ENCODE data around the gene BEX1.
"Not testable (repeated sequence)": the region's sequence is repeated elsewhere in the genome, so short reads cannot be mapped to it uniquely, and the experiment has no call there.

Gene BEX1

DNA sequence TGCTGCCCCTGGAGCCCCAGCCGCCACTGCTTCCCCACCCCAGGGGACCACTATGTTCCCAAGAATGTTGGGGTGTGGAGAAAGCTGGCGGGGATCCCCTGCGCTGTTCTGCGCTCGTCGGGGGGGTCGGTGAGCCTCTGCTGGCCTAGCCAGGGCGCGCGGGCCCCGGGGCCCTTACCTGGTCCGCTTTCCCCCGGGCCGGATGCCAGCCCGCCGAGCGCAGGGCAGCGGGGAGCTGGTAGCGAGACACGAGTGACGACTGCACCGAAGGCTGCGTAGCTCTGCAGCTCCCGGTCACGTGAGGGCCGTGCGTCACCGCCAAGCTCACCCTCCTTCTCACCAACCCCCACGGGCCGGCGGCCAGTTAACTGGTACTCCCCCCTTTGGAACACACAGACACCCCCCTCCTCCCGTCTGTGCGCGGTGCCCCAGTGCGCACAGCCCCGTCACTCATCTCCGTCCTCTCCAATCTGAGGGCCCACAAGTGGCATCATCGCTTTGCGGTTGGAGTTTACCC, at the start of gene BEX1:
Gene BEX1 (minus strand): TSS at position 254 of the 517 bp plus-strand sequence. CDS start 897 bp downstream, outside the sequence.
- DNase-seq, result peak; percentile 25

DNA sequence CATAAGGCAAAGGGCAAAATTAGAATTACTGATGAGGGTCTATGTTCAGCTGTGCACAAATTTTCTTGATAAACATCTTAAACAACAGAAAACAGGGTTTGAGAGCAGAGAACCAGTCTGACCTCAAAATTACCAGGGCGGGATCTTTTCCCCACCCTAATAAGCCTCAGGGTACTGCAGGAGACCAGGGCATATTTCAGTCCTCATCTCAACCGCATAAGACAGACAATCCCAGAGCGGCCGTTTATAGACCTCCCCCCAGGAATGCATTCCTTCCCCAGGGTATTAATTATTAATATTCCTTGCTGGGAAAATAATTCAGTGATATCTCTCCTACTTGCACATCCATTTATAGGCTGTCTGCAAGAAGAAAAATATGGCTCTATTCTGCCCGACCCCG, 45.5 kb upstream of the BEX1 start:
- DNase-seq, result not testable (repeated sequence)

DNA sequence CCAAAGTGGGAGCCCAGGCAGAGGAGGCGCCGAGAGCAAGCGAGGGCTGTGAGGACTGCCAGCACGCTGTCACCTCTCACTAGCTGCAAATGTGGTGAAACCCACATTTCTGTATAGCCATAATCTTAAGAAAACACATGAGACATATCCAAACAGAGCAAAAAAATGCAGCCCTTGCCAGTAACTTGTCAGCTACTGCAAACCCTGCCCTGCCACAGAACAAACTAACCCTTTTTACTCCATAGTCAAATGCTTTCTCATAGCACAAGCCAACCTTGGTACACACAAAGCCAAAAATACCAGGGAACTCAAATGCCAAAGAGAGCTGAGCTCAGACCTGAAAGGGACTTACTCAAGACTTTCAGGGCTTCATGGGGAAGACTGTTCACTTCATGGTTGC, 43.9 kb upstream of the BEX1 start:
- no peak for DNase-seq

DNA sequence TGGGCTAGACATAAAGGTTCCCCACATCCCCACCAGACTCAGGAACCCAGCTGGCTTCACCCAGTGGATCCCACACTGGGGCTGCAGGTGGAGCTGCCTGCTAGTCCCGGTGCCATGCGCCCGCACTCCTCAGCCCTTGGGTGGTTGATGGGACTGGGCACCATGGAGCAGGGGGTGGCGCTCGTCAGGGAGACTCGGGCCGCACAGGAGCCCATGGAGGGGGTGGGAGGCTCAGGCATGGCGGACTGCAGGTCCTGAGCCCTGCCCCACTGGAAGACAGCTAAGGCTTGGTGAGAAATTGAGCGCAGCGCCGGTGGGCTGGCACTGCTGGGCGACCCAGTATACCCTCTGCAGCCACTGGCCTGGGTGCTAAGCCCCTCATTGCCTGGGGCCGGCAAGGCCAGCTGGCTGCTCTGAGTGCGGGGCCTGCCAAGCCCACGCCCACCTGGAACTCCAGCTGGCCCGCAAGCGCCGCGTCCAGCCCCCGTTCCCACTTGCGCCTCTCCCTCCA, 43.3 kb upstream of the BEX1 start:
- DNase-seq, result not testable (repeated sequence)

DNA sequence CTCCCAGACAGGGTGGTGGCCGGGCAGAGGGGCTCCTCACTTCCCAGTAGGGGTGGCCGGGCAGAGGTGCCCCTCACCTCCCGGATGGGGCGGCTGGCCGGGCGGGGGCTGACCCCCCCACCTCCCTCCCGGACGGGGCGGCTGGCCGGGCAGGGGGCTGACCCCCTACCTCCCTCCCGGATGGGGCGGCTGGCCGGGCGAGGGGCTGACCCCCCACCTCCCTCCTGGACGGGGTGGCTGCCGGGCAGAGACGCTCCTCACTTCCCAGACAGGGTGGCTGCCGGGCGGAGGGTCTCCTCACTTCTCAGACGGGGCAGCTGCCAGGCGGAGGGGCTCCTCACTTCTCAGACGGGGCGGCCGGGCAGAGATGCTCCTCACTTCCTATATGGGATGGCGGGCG, 40.4 kb upstream of the BEX1 start:
- not testable (repeated sequence) for DNase-seq

DNA sequence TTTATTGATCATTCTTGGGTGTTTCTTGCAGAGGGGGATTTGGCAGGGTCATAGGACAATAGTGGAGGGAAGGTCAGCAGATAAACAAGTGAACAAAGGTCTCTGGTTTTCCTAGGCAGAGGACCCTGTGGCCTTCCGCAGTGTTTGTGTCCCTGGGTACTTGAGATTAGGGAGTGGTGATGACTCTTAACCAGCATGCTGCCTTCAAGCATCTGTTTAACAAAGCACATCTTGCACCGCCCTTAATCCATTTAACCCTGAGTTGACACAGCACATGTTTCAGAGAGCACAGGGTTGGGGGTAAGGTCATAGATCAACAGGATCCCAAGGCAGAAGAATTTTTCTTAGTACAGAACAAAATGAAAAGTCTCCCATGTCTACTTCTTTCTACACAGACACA, 39.9 kb upstream of the BEX1 start:
- not testable (repeated sequence) for DNase-seq

DNA sequence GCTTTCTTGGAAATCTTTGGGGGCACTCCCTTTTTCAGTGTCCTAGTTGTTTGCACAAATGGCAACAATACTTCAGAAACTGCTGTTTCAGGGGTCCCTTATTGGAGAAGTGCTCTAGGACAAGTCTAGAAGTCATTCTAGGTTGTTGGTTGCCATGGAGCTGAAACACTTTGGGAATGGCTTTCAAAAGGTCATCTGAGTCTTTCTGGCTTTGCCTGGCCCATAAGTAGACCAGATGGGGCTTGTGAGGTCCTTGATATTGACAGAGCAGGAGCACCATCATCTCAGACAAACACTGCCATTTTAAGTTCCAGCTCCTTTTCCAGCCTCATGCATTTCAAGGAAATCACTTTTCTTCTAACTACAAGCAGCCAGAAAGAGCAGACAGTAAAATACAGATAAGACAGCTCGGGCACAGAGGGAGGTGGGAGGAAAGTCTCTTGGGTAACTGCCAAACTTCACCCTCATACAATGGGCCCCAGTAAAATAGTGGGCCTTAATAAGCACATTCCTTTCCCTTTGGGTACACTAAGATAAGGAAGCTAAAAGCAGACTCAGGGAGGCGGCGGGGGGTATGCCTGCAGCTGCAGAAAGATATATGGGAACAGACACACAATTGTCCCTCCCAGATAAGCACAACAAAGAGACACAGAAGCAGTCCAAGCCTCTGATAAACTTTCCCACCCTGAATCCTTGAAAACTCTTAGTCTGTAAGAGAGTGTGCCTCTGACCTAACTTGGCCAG, 37.5 kb upstream of the BEX1 start:
- no peak for DNase-seq

DNA sequence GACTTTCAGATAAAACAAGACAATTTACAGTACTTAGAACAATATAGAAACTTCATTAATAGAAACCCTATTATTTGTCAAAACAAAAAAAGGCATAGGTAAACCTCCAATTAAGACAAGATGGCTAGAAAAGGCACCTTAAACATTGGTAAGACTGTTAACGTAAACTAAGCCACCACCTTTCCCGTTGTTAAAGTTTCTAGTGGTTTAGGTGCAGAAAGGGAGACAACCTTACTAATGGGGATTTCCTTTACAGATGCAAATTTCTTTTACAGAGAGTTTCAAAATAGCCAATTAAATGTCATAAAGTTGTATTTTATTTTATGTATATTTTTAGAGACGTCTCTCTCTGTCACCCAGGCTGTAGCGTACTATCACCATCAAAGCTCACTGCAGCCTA, 36.5 kb upstream of the BEX1 start:
- DNase-seq, result no peak

DNA sequence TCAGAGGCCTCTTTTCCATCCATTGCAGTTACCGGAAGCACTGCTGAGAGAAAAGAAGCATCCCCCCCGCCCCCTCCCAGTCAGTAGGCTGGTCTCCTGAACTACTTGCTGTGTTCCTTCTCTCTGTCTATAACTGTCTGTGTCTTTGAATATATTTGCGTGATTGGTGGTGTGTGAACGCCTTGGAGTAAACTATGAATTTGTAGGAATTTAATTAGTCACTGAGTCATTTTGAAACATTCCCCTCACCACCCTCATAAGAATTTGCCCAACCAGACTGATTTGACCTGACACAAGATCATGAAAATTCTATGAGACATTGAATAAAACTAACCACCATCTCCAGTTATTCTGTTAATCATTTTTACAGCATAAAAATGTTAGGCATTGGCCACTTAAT, 35.7 kb upstream of the BEX1 start:
- no peak for DNase-seq

DNA sequence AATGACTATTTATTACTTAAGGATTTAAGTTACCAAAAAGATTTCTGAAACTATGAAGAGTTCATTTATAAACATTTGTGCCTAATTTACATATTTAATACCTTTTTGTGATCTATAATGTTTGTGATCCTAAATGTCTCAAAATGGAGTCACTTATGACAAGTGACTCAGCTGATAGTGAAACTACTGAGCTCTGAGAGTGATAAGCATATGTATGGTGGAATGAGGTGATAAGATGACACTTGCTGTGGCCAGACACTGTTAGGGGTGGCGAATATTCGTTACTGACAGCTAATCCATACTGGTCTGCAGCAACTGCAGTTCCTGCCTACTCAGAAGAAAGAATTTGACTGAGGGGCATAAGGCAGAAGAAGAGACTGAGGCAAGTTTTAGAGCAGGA, 34.5 kb upstream of the BEX1 start:
- no peak for DNase-seq

DNA sequence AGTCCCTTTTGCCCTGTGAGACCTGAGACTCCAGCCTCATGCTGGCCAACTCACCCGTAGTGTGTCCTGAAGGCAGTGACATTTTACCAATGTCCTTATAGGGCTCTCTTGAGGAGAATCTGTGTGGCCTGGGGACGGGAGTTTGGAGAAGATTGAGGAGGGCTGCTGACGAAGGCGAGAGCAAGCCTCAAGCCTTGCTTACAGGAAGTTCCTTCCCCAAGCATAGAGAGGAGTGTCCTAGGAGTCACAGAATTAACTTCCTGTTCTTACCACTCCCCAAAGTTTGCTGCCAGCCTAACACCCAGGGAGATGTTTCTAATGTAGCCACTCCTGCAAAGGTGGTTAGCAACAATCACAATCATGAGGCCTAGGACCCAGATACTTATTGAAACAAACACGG, 29.0 kb upstream of the BEX1 start, which contains the start of gene NXF3:
Gene NXF3 (minus strand): TSS at position 202 of the 400 bp plus-strand sequence. CDS start 120 bp downstream, at position 82.
- DNase-seq, result peak; percentile 41

DNA sequence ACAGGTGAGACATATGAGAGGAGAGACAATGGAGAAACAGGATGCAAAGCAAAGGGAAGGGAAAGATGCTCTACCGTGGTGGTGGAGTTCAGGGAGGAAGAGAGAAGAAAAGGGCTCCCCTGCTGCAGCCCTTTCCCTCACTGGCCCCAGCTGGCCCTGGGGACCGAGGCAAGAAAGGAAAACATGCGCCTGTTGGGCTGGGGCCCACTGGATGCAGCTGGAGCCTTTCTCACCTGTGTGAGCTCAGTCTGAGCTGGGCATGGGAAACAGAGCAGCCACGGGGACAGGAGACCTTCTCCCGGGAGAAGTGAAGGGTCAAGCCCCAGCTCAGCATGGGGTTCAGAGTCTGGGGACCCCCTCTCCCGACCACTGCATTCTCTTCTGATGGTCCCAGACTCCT, 17.1 kb upstream of the BEX1 start:
- no peak for DNase-seq

DNA sequence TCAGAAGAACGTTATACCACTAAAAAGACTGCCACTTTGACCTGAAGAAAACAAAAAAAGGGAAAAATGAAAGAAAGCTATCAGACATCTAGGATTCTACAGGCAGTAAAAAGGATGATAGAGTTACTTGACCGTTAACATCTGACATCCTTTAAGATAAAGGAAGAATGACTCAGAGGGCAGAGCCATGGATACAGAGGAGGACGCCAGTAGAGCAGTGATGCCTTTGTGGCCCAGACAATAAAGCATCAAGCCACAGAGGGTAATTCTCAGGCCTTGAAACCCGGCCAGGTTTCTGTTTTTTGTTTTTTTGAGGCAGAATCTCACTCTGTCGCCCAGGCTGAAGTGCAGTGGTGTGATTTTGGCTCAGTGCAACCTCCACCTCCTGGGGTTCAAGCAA, 9.5 kb upstream of the BEX1 start:
- peak; percentile 7 for DNase-seq

DNA sequence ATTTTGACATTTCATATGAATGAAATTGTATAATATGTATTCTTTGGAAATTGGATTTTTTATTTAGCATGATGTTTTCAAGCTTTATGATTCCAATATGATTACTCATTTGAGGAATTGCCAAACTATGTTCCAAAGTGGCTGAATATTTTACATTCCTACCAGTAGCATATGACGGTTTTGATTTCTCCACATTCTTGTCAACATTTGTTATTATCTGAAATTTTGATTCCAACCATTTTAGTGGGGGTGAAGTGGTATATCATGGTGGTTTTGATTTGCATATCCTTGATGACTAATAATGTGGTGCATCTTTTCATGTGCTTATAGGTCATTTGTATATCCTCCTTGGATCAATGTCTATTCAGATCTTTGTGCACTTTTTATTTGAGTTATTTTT, 2.6 kb upstream of the BEX1 start:
- DNase-seq, result no peak

DNA sequence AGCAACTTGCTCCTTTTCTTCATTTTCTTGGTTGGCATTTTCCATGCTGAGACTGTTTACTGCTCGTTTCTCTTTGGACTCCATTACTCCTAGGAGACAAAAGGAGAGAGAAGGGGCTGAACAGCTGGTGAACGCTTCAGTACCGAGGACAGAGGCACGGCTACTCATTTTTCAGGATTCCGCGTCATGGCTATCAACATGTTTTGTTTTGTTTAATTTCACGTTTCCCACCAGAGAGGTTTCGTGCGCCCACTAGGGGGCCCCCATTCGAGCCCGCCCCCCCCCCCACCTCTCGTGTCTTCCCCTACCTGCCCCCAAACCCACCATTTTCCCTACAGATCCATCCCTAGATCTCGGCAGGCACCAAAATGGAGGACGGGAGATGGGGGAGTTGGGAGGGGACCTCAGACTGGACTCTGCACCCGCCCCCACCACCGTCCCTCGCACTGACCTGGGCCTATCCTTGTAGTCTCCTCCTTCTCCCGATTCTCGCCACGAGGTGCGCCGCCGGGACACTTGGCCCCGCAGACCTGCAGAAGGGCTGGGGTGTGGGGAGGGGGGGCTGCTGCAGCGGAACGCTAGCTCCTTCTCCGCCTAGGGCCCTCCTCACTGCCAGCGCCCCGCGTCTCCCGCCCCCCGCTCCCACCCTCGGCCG, 653 bp downstream of the BEX1 start:
- peak; percentile 18 for DNase-seq

DNA sequence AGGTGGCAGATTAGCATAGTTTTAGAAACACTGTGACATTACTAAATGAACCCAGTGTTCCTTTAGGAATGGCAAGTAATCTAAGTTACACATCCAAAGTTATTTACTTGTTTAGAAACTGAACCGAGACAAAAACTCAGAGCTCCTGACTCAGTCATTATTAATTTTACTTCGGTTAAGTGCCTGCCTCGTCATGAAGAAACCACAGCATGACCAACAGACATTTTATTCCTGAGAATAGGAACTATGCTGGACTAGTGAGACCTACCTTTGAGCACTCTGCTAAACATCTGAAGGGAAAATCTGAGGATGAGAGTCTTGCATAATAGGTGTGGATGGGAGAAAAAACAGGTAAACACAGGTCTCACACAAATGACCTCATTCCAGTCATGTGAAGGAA, 2.5 kb downstream of the BEX1 start:
- DNase-seq, result no peak

DNA sequence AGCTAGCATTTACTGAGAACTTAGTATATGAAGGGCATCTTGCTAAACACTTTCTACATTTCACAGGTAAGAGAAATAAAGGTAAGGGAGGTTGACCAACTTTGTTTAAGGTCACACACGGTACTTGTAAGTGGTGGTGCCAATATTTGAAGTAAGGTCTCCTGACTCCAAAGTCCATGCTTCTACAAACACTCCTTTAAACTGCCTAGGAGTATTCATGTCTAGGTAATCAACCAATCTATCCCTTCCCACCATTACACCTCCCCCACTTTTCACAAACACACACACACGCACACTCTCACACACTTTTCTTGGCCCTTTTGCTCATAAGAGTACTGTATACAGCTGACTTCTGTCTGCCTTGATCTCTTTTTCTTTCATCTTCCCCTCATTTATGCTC, 7.1 kb downstream of the BEX1 start:
- no peak for DNase-seq

DNA sequence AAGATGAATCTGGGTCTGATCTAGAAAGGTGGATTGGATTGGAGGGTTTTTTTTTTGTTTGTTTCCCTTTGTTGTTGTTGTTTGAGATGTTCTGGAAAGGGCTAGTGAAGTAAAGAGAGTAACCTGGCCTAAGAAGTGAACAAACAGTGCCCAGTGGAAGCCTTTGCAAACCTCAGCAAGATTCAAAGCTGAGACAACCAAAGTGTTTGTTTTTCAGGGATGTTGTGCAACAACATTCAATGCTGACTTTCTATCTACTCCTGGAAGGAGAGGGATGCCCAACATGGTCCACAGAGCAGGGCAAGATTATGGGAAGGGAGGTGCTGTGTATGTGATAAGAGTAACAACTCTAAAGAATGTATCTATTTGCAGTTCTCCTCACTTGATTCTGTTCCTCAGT, 11.3 kb downstream of the BEX1 start:
- no peak for DNase-seq

DNA sequence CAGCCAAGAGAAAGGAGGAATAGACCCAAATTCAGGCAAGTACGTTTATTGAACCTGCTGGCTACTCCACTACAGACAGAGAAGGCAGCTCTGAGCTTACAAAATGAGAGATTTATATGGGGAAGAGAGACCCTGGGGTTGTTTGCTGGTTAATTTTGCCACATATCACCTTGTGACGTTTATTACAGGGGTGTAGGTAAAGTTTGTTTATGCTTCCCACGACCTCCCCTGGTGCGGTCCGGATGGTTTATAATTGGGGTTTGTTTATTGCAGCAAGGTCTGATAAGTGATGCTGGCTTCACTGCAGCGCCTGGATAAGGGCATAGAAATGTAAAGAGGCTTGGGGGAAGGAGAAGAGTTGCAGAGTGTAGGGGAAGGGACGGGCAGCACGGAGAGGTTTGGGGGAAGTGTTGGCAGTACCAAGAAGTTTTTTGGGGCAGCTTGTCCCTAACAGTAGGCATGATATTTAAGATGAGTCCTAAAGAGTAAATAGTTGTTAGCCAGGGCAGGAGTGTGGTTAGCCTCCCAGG, 12.6 kb downstream of the BEX1 start:
- no peak for DNase-seq

DNA sequence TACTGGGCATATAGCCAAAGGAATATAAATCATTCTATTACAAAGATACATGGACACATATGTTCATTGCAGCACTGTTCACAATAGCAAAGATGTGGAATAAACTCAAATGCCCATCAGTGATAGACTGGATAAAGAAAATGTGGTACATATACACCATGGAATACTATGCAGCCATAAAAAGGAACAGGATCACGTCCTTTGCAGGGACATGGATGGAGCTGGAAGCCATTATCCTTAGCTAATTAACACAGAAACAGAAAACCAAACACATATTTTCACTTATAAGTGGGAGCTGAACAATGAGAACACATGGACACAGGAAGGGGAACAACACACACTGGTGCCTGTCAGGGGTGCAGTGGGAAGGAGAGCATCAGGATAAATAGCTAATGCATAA, 30.6 kb downstream of the BEX1 start:
- not testable (repeated sequence) for DNase-seq

DNA sequence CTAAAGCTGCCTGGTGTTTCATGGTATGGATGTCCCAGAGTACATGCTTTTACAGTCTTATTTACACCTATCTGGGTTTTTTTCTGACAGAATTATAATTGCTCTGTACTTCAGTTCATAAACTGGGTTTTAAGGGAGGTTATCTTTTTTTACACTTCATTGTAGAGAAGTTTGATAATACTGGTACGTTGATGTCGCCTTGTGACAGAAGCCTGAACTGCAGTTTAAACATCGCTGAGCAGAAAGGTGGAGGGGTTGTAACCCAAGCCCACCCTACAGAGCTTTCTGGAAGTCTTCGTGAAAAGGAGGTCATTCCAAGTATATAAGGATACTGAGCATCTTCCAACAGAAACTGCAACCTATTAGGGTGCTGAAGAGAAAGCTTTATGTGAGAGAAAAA, 46.4 kb downstream of the BEX1 start:
- no peak for DNase-seq

DNA sequence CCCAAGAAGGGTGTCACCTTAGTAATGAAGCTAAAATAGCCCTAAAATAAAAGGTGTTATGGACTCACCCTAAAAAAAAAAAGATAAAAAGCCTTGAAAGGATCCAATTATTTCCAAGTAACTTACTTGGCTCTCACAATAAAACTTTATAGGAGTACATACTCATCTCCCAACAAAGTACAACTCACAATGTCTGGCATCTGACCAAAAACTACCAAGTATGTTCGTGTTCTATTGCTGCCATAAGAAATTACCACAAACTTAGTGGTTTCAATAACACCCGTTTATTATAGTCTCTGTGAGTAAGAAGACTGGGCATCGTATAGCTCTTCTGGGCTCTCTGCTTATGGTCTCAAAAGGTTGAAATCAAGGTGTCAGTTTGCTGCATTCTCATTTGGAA, 51.0 kb downstream of the BEX1 start:
- DNase-seq, result no peak
